NCI-H1105 (cell line): Measurements from ENCODE around the gene HAUS1.
"Not testable (repeated sequence)": the region's sequence is repeated elsewhere in the genome, so short reads cannot be mapped to it uniquely, and the experiment has no call there.

ENCODE experiments used
- DNase-seq: peaks from one replicate; lab custom pipeline; 2025; lab: John Stamatoyannopoulos, UW

Gene HAUS1

DNA sequence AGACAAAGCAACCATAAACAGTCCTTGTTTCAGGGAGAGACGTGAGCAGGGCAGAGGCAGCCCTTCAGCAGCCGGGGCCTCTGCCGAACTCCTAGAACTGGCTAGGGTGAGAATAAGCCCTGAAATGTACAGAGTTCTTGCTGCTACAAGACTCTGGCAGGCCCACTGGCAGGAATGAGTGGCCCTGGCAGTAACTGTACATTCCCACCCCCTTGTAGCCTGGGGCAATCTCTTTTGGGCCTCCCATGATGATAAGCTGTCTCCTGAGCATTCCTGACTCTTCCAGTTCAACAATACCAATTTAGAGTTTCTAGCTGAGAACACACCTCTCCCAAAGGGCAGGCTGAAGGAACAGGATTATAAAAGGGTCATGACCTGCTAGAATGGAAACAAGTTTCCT is 54.3 kb downstream of the HAUS1 start:
- DNase-seq: no peak

DNA sequence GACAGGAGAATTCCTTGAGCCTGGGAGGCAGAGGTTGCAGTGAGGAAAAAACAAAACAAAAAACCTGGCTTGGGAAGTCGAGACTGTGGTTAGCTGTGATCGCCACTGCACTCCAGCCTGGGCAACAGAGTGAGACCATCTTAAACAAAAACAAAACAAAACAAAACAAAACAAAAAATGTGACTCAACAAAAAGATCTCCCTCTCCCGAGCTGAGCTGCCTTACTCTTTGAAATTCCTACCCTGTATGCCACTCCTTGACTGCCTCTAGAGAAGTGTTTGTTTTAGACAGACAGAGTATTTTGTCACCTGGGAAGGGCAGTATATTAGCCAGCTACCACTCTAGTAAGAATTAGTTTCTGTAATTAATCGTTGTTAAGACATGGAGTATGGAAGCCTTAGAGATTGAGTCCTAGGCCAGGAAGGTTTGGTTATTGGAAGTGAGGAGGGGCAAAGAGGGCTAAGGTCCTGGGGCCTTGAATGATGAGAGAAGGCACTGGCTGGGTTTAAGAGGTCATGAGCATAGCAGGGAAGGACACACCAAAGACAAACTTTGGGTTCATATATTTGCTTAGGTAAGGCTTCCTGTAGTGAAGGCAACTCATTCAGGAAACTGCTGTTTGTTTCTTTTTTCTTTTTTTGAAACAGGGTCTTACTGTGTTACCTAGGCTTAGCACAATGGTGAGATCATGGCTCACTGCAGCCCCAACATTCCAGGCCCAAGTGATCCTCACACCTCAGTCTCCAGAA is 56.0 kb downstream of the HAUS1 start:
- DNase-seq: no peak

DNA sequence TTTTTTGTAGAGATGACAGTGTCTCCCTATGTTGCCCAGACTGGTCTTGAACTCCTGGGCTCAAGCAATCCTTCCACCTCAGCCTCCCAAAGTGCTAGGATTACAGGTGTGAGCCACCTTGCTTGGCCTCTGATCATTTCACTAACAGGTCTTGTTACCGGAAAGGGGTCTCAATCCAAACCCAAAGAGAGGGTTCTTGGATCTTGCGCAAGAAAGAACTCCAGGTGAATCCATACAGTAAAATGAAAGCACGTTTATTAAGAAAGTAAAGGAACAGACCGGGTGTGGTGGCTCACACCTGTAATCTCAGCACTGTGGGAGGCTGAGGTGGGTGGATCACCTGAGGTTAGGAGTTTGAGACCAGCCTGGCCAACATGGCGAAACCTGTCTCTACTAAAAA is 56.7 kb downstream of the HAUS1 start:
- DNase-seq: not testable (repeated sequence)

DNA sequence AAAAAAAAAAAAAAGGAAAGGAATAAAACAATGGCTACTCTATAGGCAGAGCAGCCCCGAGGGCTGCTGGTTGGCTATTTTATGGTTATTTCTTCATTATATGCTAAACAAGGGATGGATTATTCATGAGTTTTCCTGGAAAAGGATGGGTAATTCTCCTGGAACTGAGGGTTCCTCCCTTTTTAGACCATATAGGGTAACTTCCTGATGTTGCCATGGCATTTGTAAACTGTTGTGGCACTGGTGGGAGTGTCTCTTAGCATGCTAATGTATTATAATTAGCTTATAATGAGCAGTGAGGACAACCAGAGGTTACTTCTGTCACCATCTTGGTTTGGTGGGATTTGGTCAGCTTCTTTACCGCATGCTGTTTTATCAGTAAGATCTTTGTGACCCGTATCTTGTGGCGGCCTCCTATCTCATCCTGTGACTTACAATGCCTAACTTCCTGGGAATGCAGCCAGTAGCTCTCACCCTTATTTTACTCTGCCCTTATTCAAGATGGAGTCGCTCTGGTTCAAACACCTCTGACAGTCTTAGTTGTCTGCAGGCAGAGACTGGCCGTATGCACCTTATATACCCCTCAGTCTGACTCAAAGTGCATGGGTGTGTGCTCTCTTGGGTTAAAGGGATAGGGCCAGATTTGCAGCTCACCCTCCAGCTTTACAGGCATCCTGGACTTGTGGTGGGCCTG is 57.7 kb downstream of the HAUS1 start:
- DNase-seq: no peak

DNA sequence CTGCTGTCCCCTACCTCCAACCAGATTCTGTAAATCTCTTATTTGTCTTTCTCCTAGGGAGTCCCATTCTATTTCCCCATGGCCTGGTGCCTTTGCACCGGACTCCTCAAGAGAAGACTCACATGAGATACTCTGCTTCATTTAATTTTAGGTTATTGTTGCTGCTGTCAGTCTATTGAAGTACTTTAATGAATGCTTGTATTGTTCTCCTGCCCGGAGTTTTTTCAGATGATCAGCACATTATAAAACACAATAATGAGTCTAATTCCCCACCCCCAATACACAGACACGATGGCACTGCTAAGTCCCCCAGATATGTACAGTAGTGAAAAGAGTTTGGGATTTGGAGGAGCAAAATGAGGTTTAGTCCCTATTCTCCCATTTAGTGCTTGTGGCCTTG is 58.9 kb downstream of the HAUS1 start:
- DNase-seq: no peak

DNA sequence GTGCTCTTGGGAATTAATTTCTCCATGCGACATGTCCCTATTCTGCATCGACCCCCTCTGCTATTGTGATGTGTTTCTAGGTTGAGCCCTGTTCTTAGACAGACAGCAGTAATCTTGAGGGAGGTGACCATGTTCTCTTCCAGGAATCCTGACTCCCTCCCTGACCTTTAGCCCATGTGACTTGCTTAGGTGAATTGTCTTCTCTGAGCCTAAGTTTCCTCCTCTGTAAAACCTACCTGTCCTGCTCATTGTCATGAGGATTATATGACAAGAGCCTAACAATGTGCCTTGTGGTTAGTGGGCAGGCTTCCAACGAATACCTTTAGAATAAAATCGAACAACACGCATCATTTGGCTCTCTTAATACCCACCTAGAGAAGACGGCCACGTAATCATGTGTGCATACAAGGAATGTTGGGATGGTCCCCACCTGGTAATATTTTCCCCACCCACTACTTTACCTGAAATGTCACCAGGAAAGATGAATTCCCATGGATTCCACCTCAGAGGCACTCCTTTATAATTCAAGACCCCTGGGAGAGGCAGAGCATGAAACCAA is 59.8 kb downstream of the HAUS1 start:
- DNase-seq: no peak

DNA sequence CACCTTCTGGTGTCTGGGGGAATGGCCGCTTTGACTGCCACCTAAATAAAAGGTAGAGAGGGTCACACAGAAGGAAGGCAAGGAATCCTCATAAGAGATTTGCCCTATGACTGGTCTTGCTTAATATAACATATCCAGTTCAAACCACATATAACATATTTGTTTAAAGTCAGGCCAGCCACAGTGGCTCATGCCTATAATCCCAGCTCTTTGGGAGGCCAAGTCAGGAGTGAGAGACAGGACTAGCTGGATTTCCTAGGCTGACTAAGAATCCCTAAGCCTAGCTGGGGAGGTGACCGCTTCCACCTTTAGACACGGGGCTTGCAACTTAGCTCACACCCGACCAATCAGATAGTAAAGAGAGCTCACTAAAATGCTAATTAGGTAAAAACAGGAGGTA is 60.3 kb downstream of the HAUS1 start:
- DNase-seq: not testable (repeated sequence)

DNA sequence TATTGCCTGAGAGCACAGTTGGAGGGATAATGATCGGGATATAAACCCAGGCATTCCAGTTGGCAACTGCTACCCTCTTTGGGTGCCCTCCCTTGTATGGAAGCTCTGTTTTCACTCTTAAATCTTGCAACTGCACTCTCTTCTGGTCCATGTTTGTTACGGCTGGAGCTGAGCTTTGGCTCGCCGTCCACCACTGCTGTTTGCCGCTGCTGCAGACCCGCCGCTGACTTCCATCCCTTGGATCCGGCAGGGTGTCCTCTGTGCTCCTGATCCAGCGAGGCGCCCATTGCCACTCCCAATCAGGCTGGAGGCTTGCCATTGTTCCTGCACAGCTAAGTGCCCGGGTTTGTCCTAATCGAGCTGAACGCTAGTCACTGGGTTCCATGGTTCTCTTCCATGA is 60.7 kb downstream of the HAUS1 start:
- no peak for DNase-seq

DNA sequence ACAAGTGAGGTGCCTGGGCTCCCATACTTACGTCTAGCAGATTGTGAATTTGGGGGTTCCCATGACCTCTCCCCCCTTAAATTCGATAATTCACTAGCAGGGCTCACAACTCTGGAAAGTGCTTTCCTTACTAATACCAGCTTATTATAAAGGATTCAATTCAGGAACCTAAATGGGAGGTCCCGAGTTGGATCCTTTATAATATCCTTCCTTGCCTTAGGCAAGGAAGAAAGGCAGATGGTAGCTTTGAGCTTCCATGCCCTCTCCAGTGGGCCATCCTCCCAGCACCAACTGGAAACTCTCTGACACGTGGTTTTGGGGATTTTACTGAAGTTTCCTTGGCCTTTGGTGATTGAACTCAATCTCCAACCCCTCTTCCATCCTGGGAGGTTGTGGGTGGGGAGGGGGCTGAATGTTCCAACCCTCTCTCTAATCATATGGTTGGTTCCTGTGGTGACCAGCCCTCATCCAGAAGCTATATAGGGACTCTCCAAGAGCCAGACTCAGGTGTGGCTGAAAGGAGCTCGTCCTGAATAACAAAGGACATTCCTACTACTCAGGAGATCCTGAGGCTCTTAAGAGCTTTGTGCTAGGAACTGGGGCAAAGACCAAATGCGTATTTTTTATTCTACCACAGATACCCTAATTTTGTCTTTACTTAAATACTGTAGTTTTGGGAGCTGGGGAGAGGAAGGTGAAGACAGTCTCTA is 62.2 kb downstream of the HAUS1 start:
- DNase-seq: no peak

DNA sequence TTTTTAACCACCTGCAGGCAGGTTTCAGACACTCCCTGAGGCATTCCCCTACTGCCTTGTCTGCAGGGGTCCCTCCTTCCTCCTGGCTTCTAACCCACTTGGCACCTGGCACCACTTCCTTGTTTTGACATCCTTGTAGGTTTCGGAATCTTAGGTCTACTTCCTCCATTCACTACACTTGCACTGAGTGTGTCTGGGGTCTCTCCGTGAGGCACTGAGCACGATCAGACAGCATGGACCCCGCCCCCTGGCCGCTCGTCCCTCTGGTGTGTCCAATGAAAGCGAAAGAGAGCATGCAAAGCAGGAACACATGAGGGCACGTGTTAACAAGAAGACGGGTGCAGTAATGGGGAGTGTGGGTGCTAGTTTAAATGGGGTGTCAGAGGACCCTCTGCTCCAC is 63.8 kb downstream of the HAUS1 start:
- DNase-seq: no peak

DNA sequence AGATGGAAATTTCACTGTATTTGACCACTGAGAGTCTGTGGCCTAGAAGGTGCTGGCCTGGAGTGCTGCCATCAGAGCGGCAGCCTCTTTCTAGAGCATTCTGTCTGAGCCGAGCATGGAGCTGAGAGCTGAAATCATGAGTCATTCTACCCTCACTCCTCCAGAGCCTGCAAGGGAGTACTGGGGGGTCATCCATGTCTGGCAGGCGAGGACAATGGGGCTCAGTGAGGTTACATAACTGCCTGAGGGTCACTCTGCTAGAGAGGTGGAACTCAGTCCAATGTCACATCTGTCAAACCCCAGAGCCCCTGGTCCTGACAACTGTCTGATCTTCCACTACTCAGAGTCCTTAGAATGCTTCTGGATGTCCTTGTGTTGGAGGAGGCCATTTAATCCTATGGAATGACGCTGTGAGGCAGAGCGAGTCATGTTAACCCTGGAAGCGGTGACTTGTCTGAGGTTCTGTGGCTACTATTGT is 65.3 kb downstream of the HAUS1 start:
- no peak for DNase-seq

DNA sequence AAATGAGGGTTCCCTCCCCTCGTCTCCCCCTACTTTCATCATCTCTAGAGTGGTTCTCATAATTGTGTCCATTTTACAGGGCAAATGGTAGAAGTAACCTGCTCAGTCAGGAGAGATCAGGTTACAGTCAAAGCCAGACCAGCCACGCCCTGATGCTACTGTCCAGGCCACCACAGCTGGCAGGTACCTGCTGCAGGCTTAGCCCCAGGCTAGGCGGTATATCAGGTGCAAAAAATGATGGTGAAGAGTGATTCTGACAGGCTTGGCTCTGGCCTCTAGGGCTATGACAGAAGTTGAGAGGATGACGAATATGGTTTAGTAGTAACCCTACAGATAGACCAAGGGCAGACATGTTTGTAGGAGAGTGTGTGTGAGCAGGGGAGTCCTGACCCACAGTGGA is 67.1 kb downstream of the HAUS1 start:
- DNase-seq: no peak

DNA sequence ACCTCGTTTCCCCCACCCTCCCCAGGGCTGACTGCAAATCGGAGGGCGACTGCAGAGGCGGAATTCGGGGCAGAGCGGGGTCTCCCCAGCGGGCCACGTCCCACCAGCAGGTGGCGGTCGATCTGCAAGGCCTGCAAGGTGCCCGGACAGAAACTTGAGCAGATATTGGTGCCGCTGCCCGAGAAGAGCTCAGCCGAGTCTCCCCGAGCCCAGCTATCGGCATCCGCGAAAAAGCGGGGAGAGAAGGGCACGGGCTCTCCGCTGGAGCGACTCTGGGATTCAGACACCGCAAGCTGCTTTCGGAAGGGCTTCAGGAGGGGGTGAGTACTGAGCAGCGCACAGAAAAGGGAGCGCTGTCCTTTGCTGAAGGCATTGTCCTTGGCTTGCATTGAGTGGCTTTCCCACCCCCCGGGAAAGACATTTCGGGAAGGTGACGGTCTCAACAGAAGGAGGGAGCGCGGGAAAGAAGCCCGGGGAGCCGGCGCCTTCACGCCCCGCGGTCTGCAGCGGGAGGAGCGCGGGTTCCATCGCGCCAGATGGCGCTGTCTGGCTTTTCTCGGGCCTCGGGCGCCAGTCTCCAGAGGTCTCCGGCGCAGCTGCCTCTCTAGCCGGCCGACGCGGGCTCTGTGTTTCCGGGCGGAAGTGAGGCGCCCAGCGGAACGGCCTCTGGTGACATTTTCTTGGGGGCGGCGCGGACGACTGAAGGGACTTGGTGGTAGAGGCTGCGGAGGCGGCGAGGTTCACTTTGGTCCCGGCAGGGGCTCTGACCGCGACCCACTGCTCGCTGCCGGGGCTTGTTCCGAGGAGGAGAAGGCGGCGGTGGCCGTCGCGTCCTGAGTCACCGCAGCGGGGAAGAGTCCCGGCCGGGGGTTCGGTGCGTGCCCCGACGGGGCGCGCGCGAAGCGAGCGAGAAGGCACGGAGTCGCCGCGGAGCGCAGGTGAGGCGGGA is 69.5 kb downstream of the HAUS1 start:
- peak; percentile 94 for DNase-seq

DNA sequence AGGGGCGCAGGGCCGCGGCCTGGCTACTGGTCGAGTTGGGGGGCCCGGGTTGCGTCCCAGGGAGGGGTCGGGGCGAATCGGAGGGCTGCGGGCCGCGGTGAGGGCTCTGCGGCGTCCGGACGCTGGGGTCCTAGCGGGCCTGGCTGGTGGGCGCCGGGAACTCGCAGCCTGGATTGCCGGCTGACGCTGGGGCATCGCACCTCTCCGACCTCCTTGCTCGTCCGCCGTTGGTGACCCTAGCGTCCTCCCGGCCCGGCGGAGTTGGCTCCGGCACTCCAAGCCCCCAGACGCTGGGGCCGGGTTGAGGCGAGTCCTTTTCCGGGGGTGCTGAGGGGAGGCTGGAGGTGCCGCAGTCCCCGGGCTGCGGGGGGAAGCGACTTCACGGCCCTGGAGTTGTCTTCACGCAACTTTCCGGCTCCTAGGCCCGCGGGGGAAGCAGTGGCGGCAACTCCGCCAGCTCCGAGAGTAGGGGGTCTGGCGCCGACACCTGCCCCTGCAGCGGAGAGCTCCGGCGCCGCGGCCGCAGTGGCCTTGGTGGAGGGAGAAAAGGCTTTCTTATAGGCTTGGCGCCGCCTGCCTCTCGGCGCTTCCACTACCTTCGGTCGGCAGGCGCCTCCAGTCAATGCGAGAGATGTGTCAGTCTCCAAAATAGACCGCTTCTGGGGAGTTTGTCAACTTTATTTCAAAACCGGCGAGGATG is 70.3 kb downstream of the HAUS1 start:
- no peak for DNase-seq

DNA sequence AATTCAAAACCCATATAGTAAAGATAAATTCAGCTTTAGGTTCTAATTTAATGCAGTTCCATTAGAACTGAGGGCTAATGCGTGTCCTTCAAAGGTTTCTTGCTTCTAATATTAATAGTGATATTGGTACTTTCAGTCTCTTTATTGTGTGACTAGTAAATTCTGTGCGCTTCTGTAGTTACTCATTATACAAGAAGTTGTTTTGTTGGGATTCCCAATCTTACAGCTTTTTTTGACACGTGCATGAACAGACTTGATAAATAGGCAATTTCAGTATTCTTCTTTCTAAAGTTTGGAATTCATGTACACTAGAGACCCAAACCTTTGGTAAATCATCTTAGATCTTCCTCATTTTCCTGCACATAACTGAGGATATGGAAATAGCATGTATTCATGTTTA is 71.8 kb downstream of the HAUS1 start:
- no peak for DNase-seq
